MM.1S (cell line): ENCODE results near the gene KCNJ2.

ENCODE experiments used
- DNase-seq: peaks from one replicate; pipeline ENCODE4 v3.0.0-alpha.2; 2015
- H2AFZ ChIP-seq: fragments of 300-600 bp; sonication (generic); 2 replicates; pipeline ENCODE4 v1.6.0; 2016; ENCODE audit warnings: antibody characterized with exemption, low read length
- H3F3A ChIP-seq: fragments of 300-600 bp; sonication (generic); 2 replicates; pipeline ENCODE4 v1.6.1; 2016; ENCODE audit warnings: mild to moderate bottlenecking, antibody characterized with exemption, low read length, moderate library complexity, mixed read lengths; ENCODE audit not compliant: insufficient read depth
- H3K27ac ChIP-seq: fragments of 300-600 bp; sonication (generic); 2 replicates; pipeline ENCODE4 v1.5.1; 2016; ENCODE audit warnings: mild to moderate bottlenecking, low read length
- H3K27me3 ChIP-seq: fragments of 300-600 bp; sonication (generic); replicated peaks from 2 replicates; pipeline ENCODE4 v1.6.0; 2016; ENCODE audit warnings: low read length; ENCODE audit not compliant: insufficient read depth
- H3K36me3 ChIP-seq: fragments of 300-600 bp; sonication (generic); replicated peaks from 2 replicates; pipeline ENCODE4 v1.6.1; 2016; ENCODE audit warnings: mild to moderate bottlenecking, low read length, mixed read lengths; ENCODE audit not compliant: insufficient read depth
- H3K4me1 ChIP-seq: fragments of 300-600 bp; sonication (generic); 2 replicates; pipeline ENCODE4 v1.6.1; 2016; ENCODE audit warnings: low read length, mixed read lengths
- H3K4me2 ChIP-seq: fragments of 300-600 bp; sonication (generic); 2 replicates; pipeline ENCODE4 v1.6.0; 2016; ENCODE audit warnings: low read depth, low read length
- H3K4me3 ChIP-seq: fragments of 300-600 bp; sonication (generic); 2 replicates; pipeline ENCODE4 v1.5.1; 2016; ENCODE audit warnings: low read length, mixed read lengths
- H3K79me2 ChIP-seq: fragments of 300-600 bp; sonication (generic); 2 replicates; pipeline ENCODE4 v1.6.1; 2016; ENCODE audit warnings: mixed run types, low read length, mixed read lengths
- H3K9ac ChIP-seq: fragments of 300-600 bp; sonication (generic); 2 replicates; pipeline ENCODE4 v1.6.1; 2016; ENCODE audit warnings: low read length, mixed read lengths
- H3K9me2 ChIP-seq: fragments of 300-600 bp; sonication (generic); replicated peaks from 2 replicates; pipeline ENCODE4 v1.6.1; 2016; ENCODE audit warnings: mild to moderate bottlenecking, low read length, mixed read lengths; ENCODE audit not compliant: insufficient read depth
- H3K9me3 ChIP-seq: fragments of 300-600 bp; sonication (generic); replicated peaks from 2 replicates; pipeline ENCODE4 v1.6.1; 2016; ENCODE audit warnings: mild to moderate bottlenecking, low read length, mixed read lengths; ENCODE audit not compliant: insufficient read depth
- H4K20me1 ChIP-seq: fragments of 300-600 bp; sonication (generic); 2 replicates; pipeline ENCODE4 v1.6.1; 2016; ENCODE audit warnings: mild to moderate bottlenecking, low read length, moderate library complexity, mixed read lengths; ENCODE audit not compliant: insufficient read depth
- EZH2 ChIP-seq: fragments of 300-600 bp; sonication (generic); optimal IDR thresholded peaks from 2 replicates; pipeline ENCODE3; 2017; ENCODE audit warnings: low read depth, mild to moderate bottlenecking, antibody characterized with exemption, low read length, mixed read lengths
- EZH2phosphoT487 ChIP-seq: fragments of 300-600 bp; sonication (generic); IDR thresholded peaks from 2 replicates; pipeline ENCODE4 v1.6.1; 2018; ENCODE audit warnings: antibody characterized with exemption, low read length
- TF ChIP-seq, protein P1 (sequence below): fragments of 300-600 bp; sonication (generic); IDR thresholded peaks from 2 replicates; pipeline ENCODE4 v1.5.1; 2016; ENCODE audit warnings: antibody characterized with exemption, low read length, mixed read lengths

The KCNJ2 gene

DNA sequence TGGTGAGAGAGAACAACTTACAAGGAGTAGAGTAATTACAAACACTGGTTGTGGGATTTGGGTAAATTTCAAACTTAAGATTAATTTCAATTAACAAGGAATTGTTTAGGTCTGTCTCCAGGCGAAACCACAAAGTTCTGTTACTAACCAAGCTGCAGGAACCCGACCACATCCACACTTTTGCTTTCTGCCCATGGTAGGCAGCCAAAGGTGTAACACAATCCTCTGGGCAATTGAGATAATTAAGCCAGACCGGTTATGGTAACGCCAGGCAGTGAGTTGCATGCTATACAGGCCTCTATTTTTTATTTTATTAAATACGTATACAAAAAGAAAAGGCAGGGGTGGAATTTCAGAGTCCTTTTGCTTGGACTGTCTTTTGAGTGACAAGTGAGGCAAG, 12.0 kb downstream of the KCNJ2 start:
- no peak for TF ChIP-seq EZH2
- TF ChIP-seq, protein P1, sequence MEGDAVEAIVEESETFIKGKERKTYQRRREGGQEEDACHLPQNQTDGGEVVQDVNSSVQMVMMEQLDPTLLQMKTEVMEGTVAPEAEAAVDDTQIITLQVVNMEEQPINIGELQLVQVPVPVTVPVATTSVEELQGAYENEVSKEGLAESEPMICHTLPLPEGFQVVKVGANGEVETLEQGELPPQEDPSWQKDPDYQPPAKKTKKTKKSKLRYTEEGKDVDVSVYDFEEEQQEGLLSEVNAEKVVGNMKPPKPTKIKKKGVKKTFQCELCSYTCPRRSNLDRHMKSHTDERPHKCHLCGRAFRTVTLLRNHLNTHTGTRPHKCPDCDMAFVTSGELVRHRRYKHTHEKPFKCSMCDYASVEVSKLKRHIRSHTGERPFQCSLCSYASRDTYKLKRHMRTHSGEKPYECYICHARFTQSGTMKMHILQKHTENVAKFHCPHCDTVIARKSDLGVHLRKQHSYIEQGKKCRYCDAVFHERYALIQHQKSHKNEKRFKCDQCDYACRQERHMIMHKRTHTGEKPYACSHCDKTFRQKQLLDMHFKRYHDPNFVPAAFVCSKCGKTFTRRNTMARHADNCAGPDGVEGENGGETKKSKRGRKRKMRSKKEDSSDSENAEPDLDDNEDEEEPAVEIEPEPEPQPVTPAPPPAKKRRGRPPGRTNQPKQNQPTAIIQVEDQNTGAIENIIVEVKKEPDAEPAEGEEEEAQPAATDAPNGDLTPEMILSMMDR: no peak
- TF ChIP-seq EZH2phosphoT487: no peak
- no peak overlapping the region for H3K4me2 ChIP-seq
- no peaks in the 10 kb centered on the region for H3K79me2 ChIP-seq
- DNase-seq: no peak
- H3K9ac ChIP-seq: no peak overlapping the region
- no peaks in the 10 kb centered on the region for H4K20me1 ChIP-seq
- no peak overlapping the region for H3K27ac ChIP-seq
- no peak overlapping the region for H2AFZ ChIP-seq
- H3K36me3 ChIP-seq: no peaks in the 10 kb centered on the region
- H3F3A ChIP-seq: no peaks in the 10 kb centered on the region
- no peak overlapping the region for H3K4me3 ChIP-seq
- no peaks in the 10 kb centered on the region for H3K27me3 ChIP-seq
- no peaks in the 10 kb centered on the region for H3K4me1 ChIP-seq
- H3K9me2 ChIP-seq: no peaks in the 10 kb centered on the region
- H3K9me3 ChIP-seq: no peaks in the 10 kb centered on the region

GRCh38 chr17:70181866-70182265, 12.5 kb downstream of the KCNJ2 start:
- H3K27ac ChIP-seq: no peak overlapping the region
- H2AFZ ChIP-seq: no peak overlapping the region
- no peaks in the 10 kb centered on the region for H3K9me3 ChIP-seq
- H3F3A ChIP-seq: no peaks in the 10 kb centered on the region
- no peak overlapping the region for H3K9ac ChIP-seq
- no peak overlapping the region for H3K4me2 ChIP-seq
- H3K4me1 ChIP-seq: no peaks in the 10 kb centered on the region
- H3K9me2 ChIP-seq: no peaks in the 10 kb centered on the region
- TF ChIP-seq EZH2 (no peak), EZH2phosphoT487 (no peak)
- no peaks in the 10 kb centered on the region for H3K79me2 ChIP-seq
- no peak overlapping the region for H3K4me3 ChIP-seq
- H3K27me3 ChIP-seq: no peaks in the 10 kb centered on the region
- no peaks in the 10 kb centered on the region for H4K20me1 ChIP-seq
- no peak for DNase-seq
- no peaks in the 10 kb centered on the region for H3K36me3 ChIP-seq

GRCh38 chr17:70183508-70183907, 14.2 kb downstream of the KCNJ2 start:
- H3F3A ChIP-seq: no peaks in the 10 kb centered on the region
- H3K9ac ChIP-seq: no peak overlapping the region
- H3K4me3 ChIP-seq: no peak overlapping the region
- DNase-seq: no peak
- H3K79me2 ChIP-seq: no peaks in the 10 kb centered on the region
- no peaks in the 10 kb centered on the region for H4K20me1 ChIP-seq
- no peaks in the 10 kb centered on the region for H3K4me1 ChIP-seq
- no peaks in the 10 kb centered on the region for H3K27me3 ChIP-seq
- no peak overlapping the region for H3K27ac ChIP-seq
- TF ChIP-seq EZH2phosphoT487: no peak
- TF ChIP-seq EZH2: no peak
- TF ChIP-seq, protein P1: no peak
- H3K36me3 ChIP-seq: no peaks in the 10 kb centered on the region
- H2AFZ ChIP-seq: no peak overlapping the region
- no peak overlapping the region for H3K4me2 ChIP-seq
- H3K9me3 ChIP-seq: no peaks in the 10 kb centered on the region
- H3K9me2 ChIP-seq: no peaks in the 10 kb centered on the region

DNA sequence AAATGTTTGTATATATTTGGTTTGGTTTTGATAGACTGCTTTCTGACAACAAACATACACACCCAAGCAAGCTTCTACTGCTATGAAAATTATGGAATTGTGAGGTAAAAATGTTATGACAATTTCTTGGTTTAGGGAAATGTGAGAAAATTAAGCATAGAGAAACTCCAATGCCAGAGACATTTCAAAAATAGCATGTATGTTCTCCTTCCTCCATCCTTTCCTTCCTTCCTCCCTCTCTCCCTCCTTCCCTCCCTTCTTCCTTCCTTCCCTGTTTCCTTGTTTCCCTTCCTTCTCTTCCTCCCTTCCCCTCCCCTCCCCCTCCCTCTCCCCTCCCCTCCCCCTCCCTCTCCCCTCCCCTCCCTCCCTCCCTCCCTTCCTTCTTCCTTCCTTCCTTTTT, 14.9 kb downstream of the KCNJ2 start:
- Histone ChIP-seq H3K27me3 (no peaks in the 10 kb centered on the region), H3K9me3 (no peaks in the 10 kb centered on the region), H4K20me1 (no peaks in the 10 kb centered on the region), H3K9ac (no peak overlapping the region), H3K4me1 (no peaks in the 10 kb centered on the region), H2AFZ (no peak overlapping the region), H3K27ac (no peak overlapping the region), H3F3A (no peaks in the 10 kb centered on the region), H3K9me2 (no peaks in the 10 kb centered on the region), H3K4me2 (no peak overlapping the region), H3K4me3 (no peak overlapping the region), H3K36me3 (no peaks in the 10 kb centered on the region), H3K79me2 (no peaks in the 10 kb centered on the region)
- no peak for DNase-seq
- TF ChIP-seq EZH2phosphoT487 (no peak), EZH2 (no peak)
- TF ChIP-seq, protein P1: no peak
